H9 (cell line): ENCODE measurements around the gene FSTL4. TPM values are rescaled to one million over a fixed set of nuclear protein-coding genes. Genes with fewer than 3 reads are reported as not detected.

Source experiments
- DNase-seq: peaks from one replicate; pipeline ENCODE4 v3.0.0-alpha.2; 2017
- H2AFZ ChIP-seq: one replicate; pipeline ENCODE4 v1.6.1; 2013; ENCODE audit warnings: mild to moderate bottlenecking, low read length, control low read depth, moderate library complexity
- H2AK5ac ChIP-seq: 2 replicates; pipeline ENCODE4 v1.6.1; 2013; ENCODE audit warnings: low read length, control low read depth, mixed read lengths; ENCODE audit not compliant: insufficient read length
- H2BK120ac ChIP-seq: one replicate; pipeline ENCODE4 v1.6.1; 2013; ENCODE audit warnings: low read depth, mild to moderate bottlenecking, low read length, control low read depth, inconsistent platforms; ENCODE audit not compliant: poor library complexity, severe bottlenecking
- H2BK12ac ChIP-seq: 2 replicates; pipeline ENCODE4 v1.6.1; 2013; ENCODE audit warnings: low read length, control low read depth, mixed read lengths, low read depth; ENCODE audit not compliant: insufficient read length
- H2BK15ac ChIP-seq: 2 replicates; pipeline ENCODE4 v1.6.1; 2013; ENCODE audit warnings: low read depth, low read length, control low read depth
- H2BK20ac ChIP-seq: one replicate; pipeline ENCODE4 v1.6.1; 2013; ENCODE audit warnings: low read depth, mild to moderate bottlenecking, low read length, control low read depth, inconsistent platforms; ENCODE audit not compliant: poor library complexity, severe bottlenecking
- H2BK5ac ChIP-seq: 2 replicates; pipeline ENCODE4 v1.6.1; 2013; ENCODE audit warnings: low read length, control low read depth, mixed read lengths; ENCODE audit not compliant: insufficient read length
- H3K14ac ChIP-seq: 2 replicates; pipeline ENCODE4 v1.6.1; 2013; ENCODE audit warnings: low read length, control low read depth; ENCODE audit not compliant: insufficient read depth
- H3K18ac ChIP-seq: 2 replicates; pipeline ENCODE4 v1.6.1; 2013; ENCODE audit warnings: low read depth, mild to moderate bottlenecking, mixed read lengths, low read length, control low read depth; ENCODE audit not compliant: insufficient read length
- H3K23ac ChIP-seq: 2 replicates; pipeline ENCODE4 v1.6.1; 2013; ENCODE audit warnings: low read length, control low read depth, mixed read lengths, low read depth; ENCODE audit not compliant: insufficient read length
- H3K23me2 ChIP-seq: 2 replicates; pipeline ENCODE4 v1.6.1; 2013; ENCODE audit warnings: low read depth, mild to moderate bottlenecking, mixed read lengths, low read length, control low read depth; ENCODE audit not compliant: insufficient read length, poor library complexity, severe bottlenecking
- H3K27ac ChIP-seq: 2 replicates; pipeline ENCODE4 v1.5.1; 2013; ENCODE audit warnings: low read length, control low read depth, mixed read lengths, low read depth; ENCODE audit not compliant: insufficient read length
- H3K27me3 ChIP-seq: 2 replicates; pipeline ENCODE4 v1.6.1; 2013; ENCODE audit warnings: low read length, control low read depth, inconsistent platforms; ENCODE audit not compliant: insufficient read depth
- H3K4ac ChIP-seq: 2 replicates; pipeline ENCODE4 v1.6.1; 2013; ENCODE audit warnings: low read depth, mild to moderate bottlenecking, control low read depth, inconsistent platforms, low read length, moderate library complexity
- H3K4me1 ChIP-seq: 2 replicates; pipeline ENCODE4 v1.6.1; 2013; ENCODE audit warnings: low read length, control low read depth, inconsistent platforms; ENCODE audit not compliant: insufficient read depth
- H3K4me2 ChIP-seq: 2 replicates; pipeline ENCODE4 v1.6.1; 2013; ENCODE audit warnings: low read length, control low read depth, mixed read lengths; ENCODE audit not compliant: insufficient read length, insufficient read depth
- H3K56ac ChIP-seq: 2 replicates; pipeline ENCODE4 v1.6.1; 2013; ENCODE audit warnings: low read depth, mild to moderate bottlenecking, mixed read lengths, low read length, control low read depth; ENCODE audit not compliant: insufficient read length
- H3K79me1 ChIP-seq: 2 replicates; pipeline ENCODE4 v1.6.1; 2013; ENCODE audit warnings: low read depth, mild to moderate bottlenecking, moderate library complexity, low read length, control low read depth, inconsistent platforms; ENCODE audit not compliant: insufficient read depth, poor library complexity, severe bottlenecking
- H3K79me2 ChIP-seq: 2 replicates; pipeline ENCODE4 v1.6.1; 2013; ENCODE audit warnings: low read length, control low read depth, inconsistent platforms; ENCODE audit not compliant: insufficient read depth
- H3K9ac ChIP-seq: 2 replicates; pipeline ENCODE4 v1.6.1; 2013; ENCODE audit warnings: low read length, control low read depth, mixed read lengths; ENCODE audit not compliant: insufficient read length; ENCODE audit errors: extremely low read depth
- H3K9me3 ChIP-seq: one replicate; pipeline ENCODE4 v1.6.1; 2013; ENCODE audit warnings: low read depth, low read length, inconsistent platforms; ENCODE audit not compliant: control insufficient read depth
- H3T11ph ChIP-seq: one replicate; pipeline ENCODE4 v1.6.1; 2013; ENCODE audit warnings: mild to moderate bottlenecking, low read length, control low read depth, inconsistent platforms
- H4K20me1 ChIP-seq: one replicate; pipeline ENCODE4 v1.6.1; 2013; ENCODE audit not compliant: control insufficient read depth, insufficient read length, insufficient read depth
- H4K5ac ChIP-seq: 2 replicates; pipeline ENCODE4 v1.6.1; 2013; ENCODE audit warnings: low read depth, mild to moderate bottlenecking, mixed read lengths, low read length, control low read depth; ENCODE audit not compliant: insufficient read length
- H4K8ac ChIP-seq: replicated peaks from 2 replicates; pipeline ENCODE4 v1.6.1; 2013; ENCODE audit warnings: low read length, control low read depth, mixed read lengths, low read depth; ENCODE audit not compliant: insufficient read length
- H4K91ac ChIP-seq: 2 replicates; pipeline ENCODE4 v1.6.1; 2013; ENCODE audit warnings: low read depth, mild to moderate bottlenecking, moderate library complexity, mixed read lengths, low read length, control low read depth; ENCODE audit not compliant: insufficient read length
- H3K27ac Mint-ChIP-seq, 3 experiments: 2 replicates in 2 of 3; 3 replicates in 1 of 3; pipeline ENCODE4 v1.8.0; 2020 to 2021; ENCODE audit warnings: mixed read lengths in 3 of 3, mild to moderate bottlenecking in 1 of 3, moderate library complexity in 1 of 3
- H3K27me3 Mint-ChIP-seq: 2 replicates; pipeline ENCODE4 v1.8.0; 2021; ENCODE audit warnings: low read depth, mild to moderate bottlenecking, moderate library complexity, mixed read lengths
- H3K36me3 Mint-ChIP-seq, 3 experiments: 2 replicates in 2 of 3; 3 replicates in 1 of 3; pipeline ENCODE4 v1.8.0; 2020 to 2021; ENCODE audit warnings: low read depth in 3 of 3, mixed read lengths in 3 of 3; ENCODE audit not compliant: insufficient read depth in 1 of 3
- H3K4me1 Mint-ChIP-seq, 2 experiments: 2 replicates each; pipeline ENCODE4 v1.8.0; 2020; ENCODE audit warnings: mixed read lengths in 2 of 2
- H3K4me3 Mint-ChIP-seq, 2 experiments: 2 replicates in 1 of 2; 3 replicates in 1 of 2; pipeline ENCODE4 v1.8.0; 2020 to 2021; ENCODE audit warnings: mild to moderate bottlenecking in 2 of 2, mixed read lengths in 2 of 2, moderate library complexity in 1 of 2
- H3K9me3 Mint-ChIP-seq, 2 experiments: 2 replicates in 1 of 2; 3 replicates in 1 of 2; pipeline ENCODE4 v1.8.0; 2020; ENCODE audit warnings: mild to moderate bottlenecking in 2 of 2, mixed read lengths in 2 of 2, moderate library complexity in 1 of 2
- WGBS: extraction: QIAGEN DNeasy Blood & Tissue Kit; methylation state at CpG from one replicate; pipeline ENCODE4 v1.1.7; 2013; ENCODE audit warnings: missing lambda C conversion rate, low lambda C conversion rate, mixed read lengths; ENCODE audit not compliant: insufficient read length; ENCODE audit errors: extremely low coverage; 5-methylcytosine and 5-hydroxymethylcytosine counted together
- total RNA-seq: library from RNA; stranded (reverse); gene quantifications from 2 replicates; pipeline ENCODE4 v1.2.1, GENCODE V29; 2021
- TF ChIP-seq, protein P1 (sequence below): fragments of 200-600 bp; sonication (generic); conservative IDR thresholded peaks from 3 replicates; pipeline ENCODE4 v1.8.0; 2021; ENCODE audit warnings: antibody characterized with exemption, mild to moderate bottlenecking

Gene FSTL4
- total RNA-seq, 1 experiment from 2014 or later = 5.7 TPM

DNA sequence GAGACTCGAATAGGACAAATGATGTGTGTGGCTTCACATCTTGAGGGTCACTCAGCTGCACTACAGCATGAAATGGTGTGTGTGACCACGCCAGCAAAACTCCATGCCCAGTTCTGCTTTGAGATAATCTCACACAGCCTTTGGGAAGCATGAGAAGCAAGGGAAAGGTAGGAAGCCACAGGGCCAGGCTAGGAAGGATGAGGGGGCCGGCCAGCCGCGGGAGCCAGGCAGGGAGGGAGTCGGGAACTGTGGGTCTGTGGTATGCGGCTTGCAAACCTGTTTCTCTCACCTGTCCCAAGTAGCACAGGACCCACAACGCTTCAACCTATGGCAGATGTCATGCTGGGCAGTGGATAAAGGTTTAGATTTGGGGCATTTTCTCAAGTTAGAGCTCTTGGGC, 418.5 kb downstream of the FSTL4 start:
- Mint-ChIP-seq H3K9me3 (no peaks in the 10 kb centered on the region), H3K36me3 (no peaks in the 10 kb centered on the region), H3K4me1 (peaks cover 14 to 20% of the 10 kb centered on the region in 2 experiments), H3K27ac (no peak overlapping the region; a peak in 1 of 7 replicates), H3K27me3 (peaks cover 2% of the 10 kb centered on the region; the same call in 1 of the 2 replicates), H3K4me3 (no peak overlapping the region)
- H3K18ac ChIP-seq = no peak overlapping the region
- no peaks in the 10 kb centered on the region for H4K20me1 ChIP-seq
- no peaks in the 10 kb centered on the region for H3K9me3 ChIP-seq
- no peaks in the 10 kb centered on the region for H3K79me1 ChIP-seq
- H3K27me3 ChIP-seq = no peaks in the 10 kb centered on the region
- no peak overlapping the region for H4K5ac ChIP-seq
- H2BK120ac ChIP-seq = no peak overlapping the region
- H3K4ac ChIP-seq = no peak overlapping the region
- H2BK12ac ChIP-seq = no peak overlapping the region
- no peak overlapping the region for H4K8ac ChIP-seq
- H2AK5ac ChIP-seq = no peak overlapping the region
- no peak overlapping the region for H4K91ac ChIP-seq
- H3K23ac ChIP-seq = no peak overlapping the region
- no peak overlapping the region for H2AFZ ChIP-seq
- H3K4me2 ChIP-seq = no peak overlapping the region
- H2BK15ac ChIP-seq = no peak overlapping the region
- H3K27ac ChIP-seq = no peak overlapping the region
- no peak for DNase-seq
- no peak overlapping the region for H3K56ac ChIP-seq
- no peaks in the 10 kb centered on the region for H3K23me2 ChIP-seq
- H2BK5ac ChIP-seq = no peak overlapping the region
- H3K9ac ChIP-seq = no peak overlapping the region
- TF ChIP-seq, protein P1, sequence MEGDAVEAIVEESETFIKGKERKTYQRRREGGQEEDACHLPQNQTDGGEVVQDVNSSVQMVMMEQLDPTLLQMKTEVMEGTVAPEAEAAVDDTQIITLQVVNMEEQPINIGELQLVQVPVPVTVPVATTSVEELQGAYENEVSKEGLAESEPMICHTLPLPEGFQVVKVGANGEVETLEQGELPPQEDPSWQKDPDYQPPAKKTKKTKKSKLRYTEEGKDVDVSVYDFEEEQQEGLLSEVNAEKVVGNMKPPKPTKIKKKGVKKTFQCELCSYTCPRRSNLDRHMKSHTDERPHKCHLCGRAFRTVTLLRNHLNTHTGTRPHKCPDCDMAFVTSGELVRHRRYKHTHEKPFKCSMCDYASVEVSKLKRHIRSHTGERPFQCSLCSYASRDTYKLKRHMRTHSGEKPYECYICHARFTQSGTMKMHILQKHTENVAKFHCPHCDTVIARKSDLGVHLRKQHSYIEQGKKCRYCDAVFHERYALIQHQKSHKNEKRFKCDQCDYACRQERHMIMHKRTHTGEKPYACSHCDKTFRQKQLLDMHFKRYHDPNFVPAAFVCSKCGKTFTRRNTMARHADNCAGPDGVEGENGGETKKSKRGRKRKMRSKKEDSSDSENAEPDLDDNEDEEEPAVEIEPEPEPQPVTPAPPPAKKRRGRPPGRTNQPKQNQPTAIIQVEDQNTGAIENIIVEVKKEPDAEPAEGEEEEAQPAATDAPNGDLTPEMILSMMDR = no peak
- H3K14ac ChIP-seq = no peak overlapping the region
- H2BK20ac ChIP-seq = no peak overlapping the region
- no peaks in the 10 kb centered on the region for H3K79me2 ChIP-seq
- H3T11ph ChIP-seq = no peak overlapping the region
- no CpG with 5 or more reads among the region's 8 CpGs for WGBS
- H3K4me1 ChIP-seq = peaks cover 2% of the 10 kb centered on the region; the same call in 1 of the 2 replicates
